WTC11 (cell line): ENCODE results near the gene CATSPERB. TPM values are rescaled to one million over a fixed set of nuclear protein-coding genes. Genes with fewer than 3 reads are reported as not detected.

ENCODE experiments used
- ATAC-seq: fragments of 200-7000 bp; cut with Tn5 transposase; 2 replicates; pipeline ENCODE4 v1.10.0; 2021; ENCODE audit warnings: mild to moderate bottlenecking, moderate library complexity
- CTCF ChIA-PET: fragments of 300-600 bp; sonication (Branson Sonifier 250); formaldehyde crosslinking; loops from one replicate; lab custom pipeline; 2021; ENCODE audit warnings: antibody characterized with exemption; lab: Charles Lee
- POLR2A ChIA-PET: fragments of 350-600 bp; sonication (Branson Sonifier 250); formaldehyde crosslinking; loops from one replicate; lab custom pipeline; 2021; ENCODE audit warnings: antibody characterized with exemption; lab: Charles Lee
- DNase-seq: peaks from one replicate; pipeline ENCODE4 v3.0.0; 2021; ENCODE audit warnings: low spot score
- H3K27ac Mint-ChIP-seq: 2 replicates; pipeline ENCODE4 v1.8.0; 2021; ENCODE audit warnings: mixed read lengths
- H3K27me3 Mint-ChIP-seq: 2 replicates; pipeline ENCODE4 v1.8.0; 2021; ENCODE audit warnings: low read depth, mild to moderate bottlenecking, moderate library complexity, mixed read lengths
- H3K36me3 Mint-ChIP-seq: 2 replicates; pipeline ENCODE4 v1.8.0; 2021; ENCODE audit warnings: mixed read lengths
- H3K4me1 Mint-ChIP-seq: 2 replicates; pipeline ENCODE4 v1.8.0; 2022; ENCODE audit warnings: mixed read lengths
- H3K4me3 Mint-ChIP-seq: 2 replicates; pipeline ENCODE4 v1.8.0; 2021; ENCODE audit warnings: mild to moderate bottlenecking, moderate library complexity, mixed read lengths
- H3K9me3 Mint-ChIP-seq: 2 replicates; pipeline ENCODE4 v1.8.0; 2021; ENCODE audit warnings: mixed read lengths
- E2F4 ChIP-seq: sonication (generic); formaldehyde crosslinking; IDR thresholded peaks from 2 replicates; pipeline ENCODE4 v1.8.1; 2022; ENCODE audit warnings: low read depth, mild to moderate bottlenecking, moderate library complexity, missing genetic modification reagents, borderline replicate concordance
- E2F5 ChIP-seq: sonication (generic); formaldehyde crosslinking; IDR thresholded peaks from 2 replicates; pipeline ENCODE4 v1.8.1; 2022; ENCODE audit warnings: mild to moderate bottlenecking, moderate library complexity, missing genetic modification reagents
- ETV6 ChIP-seq: sonication (generic); formaldehyde crosslinking; IDR thresholded peaks from 2 replicates; pipeline ENCODE4 v1.8.1; 2022; ENCODE audit warnings: mild to moderate bottlenecking, missing genetic modification reagents
- GRHL2 ChIP-seq: fragments of 250-450 bp; sonication (Bioruptor Pico); IDR thresholded peaks from 2 replicates; pipeline ENCODE4 v1.8.0; 2022; ENCODE audit warnings: mild to moderate bottlenecking, moderate library complexity; ENCODE audit not compliant: insufficient replicate concordance, severe bottlenecking
- HMGA2 ChIP-seq: fragments of 250-450 bp; sonication (Bioruptor Pico); IDR thresholded peaks from 2 replicates; pipeline ENCODE4 v1.4.0; 2021; ENCODE audit warnings: mild to moderate bottlenecking, moderate library complexity
- KAT7 ChIP-seq: sonication (generic); formaldehyde crosslinking; IDR thresholded peaks from 2 replicates; pipeline ENCODE4 v1.8.1; 2023; ENCODE audit warnings: missing genetic modification reagents, mild to moderate bottlenecking, borderline replicate concordance
- MXD4 ChIP-seq: fragments of 250-450 bp; sonication (Bioruptor Pico); IDR thresholded peaks from 2 replicates; pipeline ENCODE4 v1.8.0; 2021; ENCODE audit warnings: mild to moderate bottlenecking, moderate library complexity, borderline replicate concordance
- NFATC4 ChIP-seq: fragments of 250-450 bp; sonication (Bioruptor Pico); IDR thresholded peaks from 2 replicates; pipeline ENCODE4 v1.9.0; 2021; ENCODE audit warnings: mild to moderate bottlenecking
- SMAD3 ChIP-seq: sonication (generic); formaldehyde crosslinking; IDR thresholded peaks from 2 replicates; pipeline ENCODE4 v1.8.0; 2022; ENCODE audit warnings: missing genetic modification reagents, mild to moderate bottlenecking, borderline replicate concordance
- SMAD4 ChIP-seq: sonication (generic); formaldehyde crosslinking; IDR thresholded peaks from 2 replicates; pipeline ENCODE4 v1.8.0; 2022; ENCODE audit warnings: mild to moderate bottlenecking, missing genetic modification reagents
- STAT6 ChIP-seq: sonication (generic); formaldehyde crosslinking; conservative IDR thresholded peaks from 2 replicates; pipeline ENCODE4 v1.8.1; 2023; ENCODE audit warnings: mild to moderate bottlenecking, low read depth, missing genetic modification reagents, moderate library complexity
- ZNF396 ChIP-seq: fragments of 250-450 bp; sonication (Bioruptor Pico); IDR thresholded peaks from 2 replicates; pipeline ENCODE4 v1.8.0; 2021; ENCODE audit warnings: mild to moderate bottlenecking, moderate library complexity, borderline replicate concordance
- ZNF416 ChIP-seq: fragments of 250-450 bp; sonication (Bioruptor Pico); IDR thresholded peaks from 2 replicates; pipeline ENCODE4 v1.9.0; 2021; ENCODE audit warnings: mild to moderate bottlenecking, inconsistent platforms
- ZNF671 ChIP-seq: fragments of 250-450 bp; sonication (Bioruptor Pico); IDR thresholded peaks from 2 replicates; pipeline ENCODE4 v1.8.0; 2021; ENCODE audit warnings: mild to moderate bottlenecking
- total RNA-seq: library from RNA; stranded (reverse); gene quantifications from 3 replicates; pipeline ENCODE4 v1.2.3, GENCODE V29; 2021
- TF ChIP-seq, protein P1 (sequence below): sonication (generic); formaldehyde crosslinking; IDR thresholded peaks from 2 replicates; pipeline ENCODE4 v1.8.1; 2022; ENCODE audit warnings: low read depth, missing genetic modification reagents, borderline replicate concordance
- TF ChIP-seq, protein P2 (sequence below): sonication (generic); formaldehyde crosslinking; IDR thresholded peaks from 2 replicates; pipeline ENCODE4 v1.8.0; 2023; ENCODE audit warnings: missing genetic modification reagents

CATSPERB gene
- total RNA-seq, 1 experiment from 2014 or later = 0.11 TPM

DNA sequence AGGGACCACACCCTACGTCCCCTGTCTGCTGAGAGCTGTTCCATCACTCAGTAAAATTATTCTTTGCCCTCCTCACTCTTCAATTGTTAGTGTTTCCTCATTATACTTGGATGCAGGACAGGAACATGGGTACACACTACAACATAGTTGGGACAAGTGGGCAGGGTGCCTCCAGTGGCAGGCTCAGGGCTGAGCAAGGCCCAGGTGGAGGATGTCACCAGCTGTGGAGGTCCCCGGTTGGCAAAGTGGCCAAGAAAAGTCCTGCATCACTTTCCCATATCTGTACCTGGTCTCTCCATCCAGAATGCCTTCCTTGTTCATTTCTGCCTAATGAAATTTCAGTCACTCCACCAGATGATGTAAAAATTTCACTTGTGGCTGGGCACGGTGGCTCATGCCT lies 149.1 kb downstream of the CATSPERB start:
- H3K36me3 Mint-ChIP-seq = peaks cover 19% of the 10 kb centered on the region
- H3K9me3 Mint-ChIP-seq = peaks cover 37% of the 10 kb centered on the region
- peaks cover 19% of the 10 kb centered on the region for H3K27me3 Mint-ChIP-seq
- no peak for DNase-seq
- H3K4me3 Mint-ChIP-seq = no peak overlapping the region
- H3K27ac Mint-ChIP-seq = no peak overlapping the region
- POLR2A ChIA-PET = no interaction called here
- peaks cover 30% of the 10 kb centered on the region for H3K4me1 Mint-ChIP-seq
- no peak for TF ChIP-seq GRHL2
- TF ChIP-seq MXD4 = no peak
- no peak for TF ChIP-seq SMAD3 (CRISPR knock-in tag)
- TF ChIP-seq, protein P1, sequence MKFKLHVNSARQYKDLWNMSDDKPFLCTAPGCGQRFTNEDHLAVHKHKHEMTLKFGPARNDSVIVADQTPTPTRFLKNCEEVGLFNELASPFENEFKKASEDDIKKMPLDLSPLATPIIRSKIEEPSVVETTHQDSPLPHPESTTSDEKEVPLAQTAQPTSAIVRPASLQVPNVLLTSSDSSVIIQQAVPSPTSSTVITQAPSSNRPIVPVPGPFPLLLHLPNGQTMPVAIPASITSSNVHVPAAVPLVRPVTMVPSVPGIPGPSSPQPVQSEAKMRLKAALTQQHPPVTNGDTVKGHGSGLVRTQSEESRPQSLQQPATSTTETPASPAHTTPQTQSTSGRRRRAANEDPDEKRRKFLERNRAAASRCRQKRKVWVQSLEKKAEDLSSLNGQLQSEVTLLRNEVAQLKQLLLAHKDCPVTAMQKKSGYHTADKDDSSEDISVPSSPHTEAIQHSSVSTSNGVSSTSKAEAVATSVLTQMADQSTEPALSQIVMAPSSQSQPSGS = no peak
- no peak for TF ChIP-seq NFATC4 (CRISPR knock-in tag)
- no peak for ATAC-seq
- CTCF ChIA-PET = interaction anchor here (1.2 kb wide), 1 partner anchor 35 kb away, joined by 3 read pairs; no protein-coding TSS in a partner anchor

- POLR2A ChIA-PET = no interaction called here
- H3K27me3 Mint-ChIP-seq = peaks cover 34% of the 10 kb centered on the region
These were observed 150.9 kb downstream of the CATSPERB start for GRCh38 chr14:91580876-91581577.

More at GRCh38 chr14:91580876-91581577, 150.9 kb downstream of the CATSPERB start:
- Mint-ChIP-seq H3K9me3 (peaks cover 53% of the 10 kb centered on the region), H3K27ac (no peak overlapping the region), H3K4me1 (peaks cover 30% of the 10 kb centered on the region), H3K36me3 (peaks cover 32% of the 10 kb centered on the region), H3K4me3 (peak overlapping the region; percentile 0; the same call in 1 of the 2 replicates)
- CTCF ChIA-PET = interaction anchor here (1.1 to 1.9 kb wide), 4 partner anchors 13 to 330 kb away, joined by 3 to 7 read pairs (median 3); no protein-coding TSS in a partner anchor
- TF ChIP-seq ZNF416 (CRISPR knock-in tag) (no peak), ZNF396 (CRISPR knock-in tag) (no peak), STAT6 (no peak), SMAD4 (CRISPR knock-in tag) (no peak), ZNF671 (CRISPR knock-in tag) (no peak), ETV6 (CRISPR knock-in tag) (no peak), HMGA2 (CRISPR knock-in tag) (no peak), E2F4 (CRISPR knock-in tag) (no peak), KAT7 (CRISPR knock-in tag) (no peak), E2F5 (CRISPR knock-in tag) (no peak)
- TF ChIP-seq, protein P2, sequence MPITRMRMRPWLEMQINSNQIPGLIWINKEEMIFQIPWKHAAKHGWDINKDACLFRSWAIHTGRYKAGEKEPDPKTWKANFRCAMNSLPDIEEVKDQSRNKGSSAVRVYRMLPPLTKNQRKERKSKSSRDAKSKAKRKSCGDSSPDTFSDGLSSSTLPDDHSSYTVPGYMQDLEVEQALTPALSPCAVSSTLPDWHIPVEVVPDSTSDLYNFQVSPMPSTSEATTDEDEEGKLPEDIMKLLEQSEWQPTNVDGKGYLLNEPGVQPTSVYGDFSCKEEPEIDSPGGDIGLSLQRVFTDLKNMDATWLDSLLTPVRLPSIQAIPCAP (CRISPR knock-in tag) = no peak
- ATAC-seq (peak; percentile 52; the same call in 1 of the 2 replicates), DNase-seq (no peak)
